Right renal cortex interstitium (tissue), 3 donors: Measurements from ENCODE around the gene LRRC7. TPM values are rescaled to one million over a fixed set of nuclear protein-coding genes. Genes with fewer than 3 reads are reported as not detected.

Source experiments
- DNase-seq, 3 donors: peaks; one replicate each; pipeline ENCODE4 v3.0.0-alpha.2; 2013; ENCODE audit warnings: low read depth in 3 of 3, low spot score in 2 of 3
- polyA plus RNA-seq, 3 donors: library from polyadenylated mRNA; unstranded; fragments of 120-200 nt; gene quantifications; one replicate each; pipeline ENCODE4 v1.2.1, GENCODE V29; 2013; ENCODE audit not compliant: insufficient read length in 3 of 3

The LRRC7 gene
- polyA plus RNA-seq: 1 to 10 TPM; 4.5 to 6.3 (median 5.1) TPM

DNA sequence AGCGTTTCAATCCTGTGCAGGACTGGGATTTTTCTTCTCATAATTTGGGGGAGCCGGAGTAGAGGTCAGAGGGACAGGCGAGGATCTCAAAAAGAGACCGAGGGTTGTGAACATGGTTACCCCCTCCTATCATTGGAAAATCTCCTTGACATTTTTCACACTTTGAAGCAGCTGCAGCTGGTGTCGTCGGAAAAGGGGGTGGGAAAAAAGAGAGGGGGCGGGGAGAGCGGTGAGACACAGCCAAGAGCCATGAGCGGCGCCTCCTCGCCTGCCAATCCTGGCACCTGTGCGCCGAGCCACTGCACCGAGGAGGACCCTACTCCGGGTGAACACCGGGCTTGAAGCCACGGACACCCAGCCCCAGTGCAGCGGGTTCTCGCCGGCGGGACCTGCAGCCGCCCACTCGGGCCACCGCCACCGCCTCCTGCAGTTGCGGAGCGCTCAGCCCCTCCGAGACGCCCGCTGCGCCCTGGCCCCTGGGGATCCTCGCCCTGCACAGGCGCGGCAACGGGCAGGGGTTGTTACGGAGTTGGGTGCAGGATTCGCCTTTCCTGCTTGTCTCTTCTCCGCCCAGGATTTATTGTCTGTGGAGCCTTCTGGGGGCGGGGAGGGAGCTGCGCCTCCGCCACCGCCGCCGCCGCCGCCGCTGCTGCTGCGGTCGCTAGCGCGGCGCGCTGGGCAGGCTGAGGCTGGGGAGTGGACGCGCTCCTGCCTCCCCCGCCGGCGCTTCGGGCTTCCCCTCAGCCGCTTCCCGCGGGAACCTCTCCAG lies at the start of gene LRRC7:
TSS of gene LRRC7 (plus strand) at position 271 of the 769 bp plus-strand sequence. CDS start 718 bp downstream, outside the sequence.
- no peak for DNase-seq

DNA sequence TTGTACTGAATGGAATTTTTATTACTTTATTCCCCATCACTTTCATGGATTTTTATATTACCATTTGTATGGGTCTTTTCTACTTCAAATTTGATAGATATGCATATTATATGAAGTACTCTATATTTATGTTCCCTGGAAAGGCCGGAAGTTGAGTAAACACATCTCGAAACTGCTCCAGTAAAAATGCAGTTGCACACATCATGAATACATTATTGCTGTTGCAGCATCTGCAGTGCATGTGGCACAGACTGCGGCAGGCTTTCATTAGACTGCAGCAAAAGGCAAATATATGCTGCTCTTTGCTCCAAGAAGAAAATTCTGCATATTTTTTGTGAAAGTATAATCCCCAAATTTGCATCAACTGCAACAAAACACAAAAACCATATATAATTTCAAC lies 48.7 kb upstream of the LRRC7 start:
- no peak for DNase-seq

DNA sequence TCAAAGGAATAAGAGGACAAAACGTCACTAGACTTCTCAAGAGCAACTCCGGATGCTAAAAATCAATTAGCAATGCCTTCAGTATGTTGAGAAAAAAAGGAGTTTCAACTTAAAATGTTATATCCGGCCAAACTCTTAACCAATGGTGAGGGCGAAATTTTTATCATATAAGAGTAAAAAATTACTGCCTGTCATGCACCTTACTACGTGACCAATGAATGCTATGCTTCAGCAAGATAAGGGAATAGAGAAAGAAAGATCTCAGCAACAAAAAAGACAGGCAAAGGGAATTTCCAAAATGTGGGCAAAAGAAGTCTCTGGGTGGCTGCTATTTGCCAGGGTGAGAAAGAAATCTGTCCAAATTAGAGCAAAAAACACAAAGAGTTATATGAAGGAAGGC lies 47.4 kb upstream of the LRRC7 start:
- DNase-seq: no peak

DNA sequence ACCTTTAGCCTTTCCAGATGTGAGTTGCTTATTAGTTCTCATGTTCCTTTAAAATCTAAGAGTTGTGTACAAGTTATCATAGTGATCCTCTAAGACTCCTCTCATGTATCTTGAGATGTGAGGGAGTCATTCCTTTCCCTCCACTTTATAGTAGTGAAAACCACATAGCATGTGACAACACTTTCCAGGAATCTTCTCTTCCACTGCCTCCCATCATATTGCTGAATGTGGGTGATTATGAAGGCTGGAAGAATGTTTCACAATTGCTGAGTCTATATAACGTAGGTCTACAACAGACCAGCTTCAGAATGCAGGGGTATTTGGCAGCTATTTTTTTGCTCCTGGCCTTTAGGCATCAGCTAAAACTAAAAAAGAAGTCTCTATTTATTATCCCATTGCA lies 44.7 kb upstream of the LRRC7 start:
- DNase-seq: no peak

DNA sequence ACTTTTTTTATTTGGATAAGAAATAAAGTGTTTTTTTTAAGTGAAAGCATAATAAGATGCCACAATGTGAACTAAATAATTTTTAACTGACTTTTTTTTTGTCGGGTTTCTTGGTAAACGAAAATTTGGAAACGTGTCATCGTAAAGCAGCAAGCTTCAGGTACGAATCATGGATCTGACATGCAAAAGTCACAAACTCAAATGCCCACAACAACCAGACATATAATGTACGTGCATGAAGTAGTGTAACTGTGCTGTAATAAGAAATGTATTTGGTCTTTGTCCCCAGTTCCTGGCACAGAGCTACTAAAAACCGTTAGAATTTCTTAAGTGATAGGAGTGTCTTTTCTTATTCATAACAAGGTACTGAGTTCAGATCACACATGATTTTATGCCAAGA lies 44.3 kb upstream of the LRRC7 start:
- no peak for DNase-seq

DNA sequence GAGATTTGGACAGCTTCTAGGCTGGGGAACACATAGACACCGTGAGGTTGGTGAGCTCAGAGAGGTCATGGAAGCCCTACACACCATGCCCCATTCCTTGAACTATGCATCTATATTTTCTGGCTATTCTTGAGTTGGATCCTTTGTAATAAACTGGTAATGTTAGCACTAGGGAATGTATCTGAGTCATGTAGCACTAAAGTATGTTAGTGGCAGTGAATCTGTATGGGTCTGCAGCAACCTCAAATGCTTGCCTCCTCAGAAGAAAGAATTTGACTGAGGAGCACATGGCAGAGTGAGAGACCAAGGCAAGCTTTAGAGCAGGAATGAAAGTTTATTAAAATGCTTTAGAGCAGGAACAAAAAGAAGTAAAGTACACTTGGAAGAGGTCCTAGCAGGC lies 43.7 kb upstream of the LRRC7 start:
- no peak for DNase-seq

DNA sequence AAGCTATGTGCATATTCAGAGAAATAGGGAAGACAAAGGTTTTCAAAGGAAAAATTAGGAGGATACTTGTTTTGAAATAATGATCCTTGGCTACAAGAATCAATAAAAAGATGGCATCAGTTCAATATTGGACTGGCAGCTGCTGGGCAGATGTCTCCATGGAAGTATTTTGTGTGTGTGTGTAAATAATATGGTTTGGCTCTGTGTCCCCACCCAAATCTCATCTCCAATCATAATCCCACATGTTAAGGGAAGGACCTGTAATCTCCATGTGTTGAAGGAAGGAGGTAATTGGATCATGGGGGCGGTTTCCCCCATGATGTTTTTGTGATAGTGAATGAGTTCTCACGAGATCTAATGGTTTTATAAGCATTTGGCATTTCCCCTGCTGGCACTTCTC lies 40.4 kb upstream of the LRRC7 start:
- no peak for DNase-seq

DNA sequence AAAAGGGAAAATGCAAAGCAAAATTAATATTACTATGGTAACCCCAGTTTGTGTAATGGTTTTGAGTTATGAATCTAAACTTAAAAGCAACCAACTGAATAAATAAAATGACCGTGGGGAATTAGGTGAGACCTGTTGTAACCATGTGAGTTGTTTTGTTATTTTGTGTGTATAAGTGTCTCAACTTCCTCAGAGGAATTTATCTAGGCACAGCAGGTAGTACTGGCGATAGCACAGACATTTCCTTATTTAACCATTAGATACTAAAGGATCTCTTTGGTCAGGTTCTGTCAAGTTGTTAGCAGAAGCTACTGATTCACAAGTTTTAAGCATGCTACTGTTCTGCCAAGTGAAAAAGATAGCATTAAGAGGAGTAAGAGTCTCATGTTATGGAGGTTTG lies 39.3 kb upstream of the LRRC7 start:
- DNase-seq: no peak

DNA sequence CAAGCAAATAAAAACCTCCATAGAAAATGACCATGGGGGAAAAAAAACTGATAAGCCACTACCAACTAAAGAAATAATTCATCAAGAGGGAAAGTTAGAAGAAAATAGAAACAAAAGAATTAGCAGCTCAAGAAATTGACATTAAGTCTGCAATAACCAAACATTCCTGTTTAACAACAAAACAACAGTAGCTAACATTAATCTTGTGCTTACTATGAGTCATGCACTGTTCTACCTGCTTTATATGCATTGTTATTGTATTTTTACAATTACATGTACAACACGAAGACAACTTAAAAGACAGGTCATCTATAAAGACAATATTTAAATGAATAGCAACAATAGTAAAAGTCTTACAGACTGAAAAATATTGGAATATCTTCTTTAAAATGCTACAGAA lies 34.4 kb upstream of the LRRC7 start:
- DNase-seq: no peak

DNA sequence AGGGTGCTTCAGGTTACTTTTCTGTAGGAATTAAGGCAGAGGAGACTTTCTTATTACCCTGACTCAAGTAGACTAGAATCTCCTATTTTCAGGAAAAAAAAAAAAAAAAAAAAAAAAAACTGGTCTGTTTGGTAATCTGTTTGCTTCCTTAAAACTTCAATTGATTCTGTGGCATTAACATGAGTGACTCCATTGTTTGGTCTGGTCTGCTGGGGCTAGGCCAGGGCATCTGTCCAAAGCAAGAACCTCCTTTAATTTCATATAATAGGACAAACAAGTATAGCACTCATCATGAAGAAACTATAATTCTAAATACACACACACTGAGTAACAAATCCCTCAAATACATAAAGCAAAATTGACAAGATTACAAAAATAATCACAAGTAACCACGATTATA lies 32.9 kb upstream of the LRRC7 start:
- DNase-seq: no peak

DNA sequence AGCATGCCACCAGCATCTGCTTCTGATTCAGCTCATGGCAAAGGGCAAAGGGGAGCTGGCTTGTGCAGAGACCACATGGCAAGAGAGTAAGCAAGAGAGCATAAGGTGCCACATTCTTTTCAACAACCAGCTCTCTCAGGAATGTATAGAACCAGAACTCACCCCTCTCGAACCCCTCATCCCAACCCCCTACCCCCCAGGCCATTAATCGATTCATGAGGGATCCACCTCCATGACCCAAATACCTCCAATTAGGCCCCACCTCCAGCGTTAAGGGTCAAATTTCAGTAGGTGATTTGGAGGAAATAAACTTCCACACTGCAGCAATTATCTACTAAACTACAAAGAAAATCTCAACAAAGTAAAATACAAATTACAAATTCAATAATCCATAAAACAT lies 32.2 kb upstream of the LRRC7 start:
- no peak for DNase-seq

DNA sequence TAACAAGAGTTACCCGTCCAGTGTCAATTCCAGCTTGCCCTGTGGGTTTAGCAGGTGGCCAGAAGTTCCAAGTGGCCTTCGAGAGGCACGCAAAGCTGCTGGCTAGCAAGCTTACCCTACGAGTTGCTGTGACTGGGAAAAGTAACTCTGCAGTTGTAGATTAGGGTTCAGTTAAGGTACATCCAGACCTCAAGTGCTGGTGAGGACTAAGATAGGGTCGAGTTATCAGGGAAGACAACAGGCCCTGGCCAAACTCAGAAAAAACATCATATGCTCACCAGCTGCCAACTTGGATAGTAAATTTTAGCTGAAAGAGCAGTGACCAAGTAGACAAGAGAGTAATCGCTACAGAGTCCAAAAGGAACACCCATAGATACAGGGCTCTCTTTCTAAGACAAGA lies 27.7 kb upstream of the LRRC7 start:
- no peak for DNase-seq

DNA sequence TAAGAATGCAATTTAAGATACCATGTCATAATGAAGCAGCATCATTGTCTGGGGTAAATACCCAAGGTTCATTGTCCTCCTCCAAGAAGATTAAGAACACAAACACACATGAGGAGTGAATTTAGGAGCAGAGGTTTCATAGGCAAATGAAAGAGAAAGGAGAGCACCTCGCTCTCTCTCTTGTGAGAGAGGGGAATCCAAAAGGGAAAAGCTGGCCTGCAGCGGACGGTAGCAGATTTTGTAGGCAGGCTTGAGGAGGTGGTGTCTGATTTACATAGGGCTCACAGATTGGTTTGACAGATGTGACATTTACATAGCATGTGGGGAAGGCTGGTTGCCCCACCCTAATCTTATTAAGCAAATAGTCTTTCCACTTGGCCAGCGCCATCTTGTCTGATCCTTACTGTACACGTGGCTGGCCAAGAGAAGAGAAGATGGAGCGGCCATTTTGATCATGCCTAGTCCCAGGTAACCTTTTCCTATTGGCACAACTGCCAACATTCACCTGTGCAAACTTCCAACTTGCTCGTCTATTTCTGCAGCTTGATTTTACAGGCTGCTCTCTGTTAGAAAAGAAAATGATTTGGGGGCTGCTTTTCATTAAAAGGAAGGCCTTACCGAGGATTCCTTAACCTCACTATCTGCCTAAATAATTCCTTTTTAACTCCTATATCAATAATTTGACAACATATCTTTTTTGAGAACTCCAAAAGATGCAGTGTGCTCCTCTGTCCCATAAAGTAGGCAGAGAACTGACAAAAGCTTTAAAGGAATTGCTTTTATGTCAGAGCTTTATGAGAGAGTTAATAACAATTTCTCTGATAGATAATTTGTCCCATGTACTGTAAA lies 16.0 kb upstream of the LRRC7 start:
- no peak for DNase-seq

DNA sequence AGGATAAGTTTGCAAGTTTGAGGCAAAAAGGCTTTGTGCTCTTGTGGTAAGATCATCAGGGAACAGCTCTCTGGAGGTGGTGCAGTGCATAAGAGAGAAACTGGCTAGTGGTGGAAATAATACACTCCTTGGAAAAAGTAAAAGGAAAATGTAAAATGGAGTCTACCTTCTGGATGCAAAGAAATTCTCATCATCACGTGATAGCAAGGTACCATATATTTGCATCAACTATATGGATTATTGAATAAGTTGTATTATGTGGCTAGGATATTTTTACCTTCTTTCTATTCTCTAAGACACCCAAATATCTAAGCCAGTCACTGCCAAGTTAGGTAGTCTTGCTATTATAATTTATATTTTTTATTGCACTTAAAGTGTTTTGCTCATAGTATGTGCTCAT lies 14.0 kb upstream of the LRRC7 start:
- DNase-seq: no peak

DNA sequence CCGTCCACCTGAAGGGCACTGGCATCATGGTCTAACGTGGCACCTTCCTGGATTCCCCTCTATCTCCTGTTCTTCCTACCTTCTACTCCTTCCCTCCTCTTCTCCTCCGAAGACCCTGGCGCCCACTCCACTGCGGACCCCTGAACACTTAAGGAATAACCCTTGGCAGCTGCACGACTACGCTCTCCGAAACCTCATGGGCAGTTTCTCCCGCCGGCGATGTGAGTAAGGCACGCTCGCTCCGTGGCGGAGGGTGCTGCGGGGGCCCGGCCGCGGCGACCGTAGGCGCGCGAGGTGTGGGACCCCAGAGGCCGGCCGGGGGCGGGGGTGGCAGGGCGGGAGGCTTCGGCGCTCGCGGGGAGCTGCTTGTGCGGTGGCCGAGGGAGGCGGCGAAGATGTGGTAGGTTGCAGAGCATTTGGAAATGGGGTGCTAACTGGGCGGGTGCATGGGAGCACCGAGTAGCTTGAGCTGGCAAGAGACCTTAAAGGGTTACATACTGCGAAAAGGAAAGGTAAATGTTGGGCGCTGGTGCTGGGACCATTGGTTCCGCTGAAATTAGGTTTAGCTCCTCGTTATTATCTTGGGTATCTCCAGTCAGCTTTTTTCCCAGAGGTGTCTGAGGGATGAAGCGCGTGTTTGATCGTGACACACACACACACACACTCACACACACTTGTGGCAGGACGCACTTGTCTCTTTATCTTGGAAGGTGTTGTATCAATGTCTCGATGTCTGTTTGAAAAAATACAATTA lies 876 bp downstream of the LRRC7 start:
- no peak for DNase-seq

DNA sequence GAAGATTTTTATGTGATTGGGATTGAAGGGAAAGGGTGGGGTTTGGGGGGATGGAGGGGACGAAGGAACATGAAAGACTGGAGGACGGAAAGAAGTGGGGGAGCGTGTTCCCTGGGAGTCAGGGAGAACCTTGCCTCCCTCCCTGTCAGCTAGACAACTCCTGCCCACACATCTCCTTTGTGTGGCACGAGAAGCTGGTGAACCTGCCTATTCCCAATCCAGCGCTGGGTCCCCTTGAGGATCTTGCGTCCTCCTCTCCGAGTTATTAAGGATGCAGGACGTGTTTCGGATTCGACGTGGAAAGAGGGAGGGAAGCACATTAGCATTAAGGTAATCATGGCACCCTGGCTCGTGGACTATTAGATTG lies 1.4 kb downstream of the LRRC7 start:
- DNase-seq: no peak

DNA sequence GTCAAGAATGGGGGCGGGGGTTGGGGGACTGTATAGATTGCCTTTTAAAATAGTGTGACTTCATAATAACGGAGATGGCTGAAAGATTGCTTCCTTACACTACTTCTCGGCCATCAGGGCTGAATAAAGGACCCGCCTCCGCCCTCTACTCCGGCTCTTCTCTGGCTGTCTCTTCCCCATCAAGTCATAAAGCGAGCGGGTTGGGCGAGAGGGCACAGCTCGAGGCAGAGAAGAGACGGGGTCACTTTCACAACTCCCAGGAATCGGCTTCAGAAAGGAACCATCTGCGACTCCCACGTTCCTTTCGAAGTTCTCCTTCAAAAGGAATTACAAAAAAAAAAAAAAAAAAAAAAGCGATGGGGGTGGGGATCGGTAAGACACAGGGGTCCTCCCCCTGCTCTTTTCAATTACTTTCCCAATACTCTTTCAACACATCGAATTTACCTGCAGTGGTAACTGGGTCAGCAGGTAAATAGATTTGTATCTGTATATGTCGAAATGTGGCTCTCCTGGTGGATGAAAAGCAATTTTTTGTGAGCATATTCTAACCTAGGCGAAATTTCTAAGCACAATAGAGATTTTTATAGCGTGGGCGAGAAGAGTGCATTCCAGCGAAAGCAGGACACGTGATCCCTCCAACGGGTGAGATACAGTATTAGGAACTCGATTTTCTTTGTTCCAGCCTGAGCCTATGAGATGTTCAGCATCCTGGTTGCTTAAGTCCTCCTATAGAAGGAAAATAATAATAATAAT lies 2.0 kb downstream of the LRRC7 start:
- DNase-seq: no peak

DNA sequence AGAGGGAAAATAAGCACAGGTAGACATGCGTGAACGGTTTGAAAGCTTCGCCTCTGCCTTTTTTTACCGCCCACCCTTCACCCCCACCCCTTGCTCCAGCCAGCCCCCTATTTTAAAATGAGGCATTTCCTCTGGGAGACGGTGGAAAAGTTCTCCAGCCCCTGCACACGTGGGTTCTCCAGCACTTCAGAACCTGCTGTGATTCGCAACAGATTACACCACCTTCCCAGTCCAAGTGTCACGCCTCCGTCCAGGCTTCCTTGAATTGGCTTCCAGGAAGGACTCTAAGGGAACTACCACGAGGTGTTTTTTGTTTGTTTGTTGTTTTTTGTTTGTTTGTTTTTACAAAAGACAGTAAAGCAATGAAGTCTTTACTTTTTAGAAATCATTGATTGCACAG lies 2.6 kb downstream of the LRRC7 start:
- DNase-seq: no peak

DNA sequence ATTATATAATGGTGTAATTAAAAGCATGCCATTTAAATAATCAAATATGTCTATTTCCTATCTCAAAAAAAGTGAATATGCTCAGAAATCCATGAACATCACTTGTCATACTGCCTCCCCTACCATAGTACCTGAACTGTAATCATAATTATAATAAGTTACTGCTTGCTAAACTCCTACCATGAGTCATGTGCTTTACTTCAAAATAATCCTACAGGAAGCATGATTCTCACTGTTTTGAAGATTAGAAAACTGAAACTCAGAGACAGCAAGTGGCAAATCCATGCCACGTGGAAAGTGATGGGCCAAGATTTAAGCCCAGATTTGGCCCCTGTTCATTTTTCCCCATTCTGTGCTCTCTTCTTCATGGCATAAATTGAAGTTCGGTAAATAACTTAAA lies 5.2 kb downstream of the LRRC7 start:
- DNase-seq: no peak

DNA sequence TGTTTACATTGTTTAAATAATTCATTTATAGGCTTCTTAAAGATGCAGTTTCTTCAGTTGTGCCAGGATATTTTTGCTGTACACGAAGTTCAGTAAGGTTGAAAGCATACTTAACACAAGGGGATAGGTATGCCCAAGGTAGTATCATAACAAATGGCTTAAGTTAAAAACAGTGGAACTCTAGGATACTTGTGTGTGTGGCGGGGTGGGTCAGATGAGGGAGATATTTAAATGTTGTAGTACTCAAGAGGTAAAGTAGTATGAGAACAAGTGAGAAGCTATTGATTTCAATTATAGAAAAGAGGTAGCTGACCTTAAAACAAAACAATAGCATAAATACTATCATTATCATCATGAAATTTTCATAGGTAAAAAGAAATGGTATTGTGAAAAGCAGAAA lies 6.2 kb downstream of the LRRC7 start:
- no peak for DNase-seq

DNA sequence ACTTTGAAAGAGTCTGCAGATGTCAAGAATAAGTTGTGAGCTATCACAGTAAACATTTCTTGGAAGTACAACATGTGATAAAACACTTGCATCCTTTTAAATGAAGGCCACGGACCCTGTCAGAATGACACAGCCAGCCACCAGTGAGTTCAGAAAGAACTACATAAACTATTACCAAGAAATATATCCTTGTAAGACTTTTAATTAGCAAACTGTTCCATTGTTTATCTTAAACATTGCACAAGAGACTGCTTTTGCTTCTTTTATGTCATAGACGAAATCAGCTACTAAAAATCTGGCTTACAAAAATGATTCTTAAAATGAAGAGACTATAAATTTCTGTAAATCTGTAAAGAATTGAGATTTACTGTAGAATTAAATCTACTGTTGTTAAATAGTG lies 17.9 kb downstream of the LRRC7 start:
- peak in 1 of 3 donors; percentile 39 for DNase-seq
